H9 (cell line): ENCODE data around the gene QSER1. TPM values are rescaled to one million over a fixed set of nuclear protein-coding genes. Genes with fewer than 3 reads are reported as not detected.

Source experiments
- DNase-seq: peaks from one replicate; pipeline ENCODE4 v3.0.0-alpha.2; 2017
- H2AFZ ChIP-seq: one replicate; pipeline ENCODE4 v1.6.1; 2013; ENCODE audit warnings: mild to moderate bottlenecking, low read length, control low read depth, moderate library complexity
- H2AK5ac ChIP-seq: 2 replicates; pipeline ENCODE4 v1.6.1; 2013; ENCODE audit warnings: low read length, control low read depth, mixed read lengths; ENCODE audit not compliant: insufficient read length
- H2BK120ac ChIP-seq: one replicate; pipeline ENCODE4 v1.6.1; 2013; ENCODE audit warnings: low read depth, mild to moderate bottlenecking, low read length, control low read depth, inconsistent platforms; ENCODE audit not compliant: poor library complexity, severe bottlenecking
- H2BK12ac ChIP-seq: 2 replicates; pipeline ENCODE4 v1.6.1; 2013; ENCODE audit warnings: low read length, control low read depth, mixed read lengths, low read depth; ENCODE audit not compliant: insufficient read length
- H2BK15ac ChIP-seq: 2 replicates; pipeline ENCODE4 v1.6.1; 2013; ENCODE audit warnings: low read depth, low read length, control low read depth
- H2BK20ac ChIP-seq: one replicate; pipeline ENCODE4 v1.6.1; 2013; ENCODE audit warnings: low read depth, mild to moderate bottlenecking, low read length, control low read depth, inconsistent platforms; ENCODE audit not compliant: poor library complexity, severe bottlenecking
- H2BK5ac ChIP-seq: 2 replicates; pipeline ENCODE4 v1.6.1; 2013; ENCODE audit warnings: low read length, control low read depth, mixed read lengths; ENCODE audit not compliant: insufficient read length
- H3K14ac ChIP-seq: 2 replicates; pipeline ENCODE4 v1.6.1; 2013; ENCODE audit warnings: low read length, control low read depth; ENCODE audit not compliant: insufficient read depth
- H3K18ac ChIP-seq: 2 replicates; pipeline ENCODE4 v1.6.1; 2013; ENCODE audit warnings: low read depth, mild to moderate bottlenecking, mixed read lengths, low read length, control low read depth; ENCODE audit not compliant: insufficient read length
- H3K23ac ChIP-seq: 2 replicates; pipeline ENCODE4 v1.6.1; 2013; ENCODE audit warnings: low read length, control low read depth, mixed read lengths, low read depth; ENCODE audit not compliant: insufficient read length
- H3K23me2 ChIP-seq: 2 replicates; pipeline ENCODE4 v1.6.1; 2013; ENCODE audit warnings: low read depth, mild to moderate bottlenecking, mixed read lengths, low read length, control low read depth; ENCODE audit not compliant: insufficient read length, poor library complexity, severe bottlenecking
- H3K27ac ChIP-seq: 2 replicates; pipeline ENCODE4 v1.5.1; 2013; ENCODE audit warnings: low read length, control low read depth, mixed read lengths, low read depth; ENCODE audit not compliant: insufficient read length
- H3K27me3 ChIP-seq: 2 replicates; pipeline ENCODE4 v1.6.1; 2013; ENCODE audit warnings: low read length, control low read depth, inconsistent platforms; ENCODE audit not compliant: insufficient read depth
- H3K4ac ChIP-seq: 2 replicates; pipeline ENCODE4 v1.6.1; 2013; ENCODE audit warnings: low read depth, mild to moderate bottlenecking, control low read depth, inconsistent platforms, low read length, moderate library complexity
- H3K4me1 ChIP-seq: 2 replicates; pipeline ENCODE4 v1.6.1; 2013; ENCODE audit warnings: low read length, control low read depth, inconsistent platforms; ENCODE audit not compliant: insufficient read depth
- H3K4me2 ChIP-seq: 2 replicates; pipeline ENCODE4 v1.6.1; 2013; ENCODE audit warnings: low read length, control low read depth, mixed read lengths; ENCODE audit not compliant: insufficient read length, insufficient read depth
- H3K56ac ChIP-seq: 2 replicates; pipeline ENCODE4 v1.6.1; 2013; ENCODE audit warnings: low read depth, mild to moderate bottlenecking, mixed read lengths, low read length, control low read depth; ENCODE audit not compliant: insufficient read length
- H3K79me1 ChIP-seq: 2 replicates; pipeline ENCODE4 v1.6.1; 2013; ENCODE audit warnings: low read depth, mild to moderate bottlenecking, moderate library complexity, low read length, control low read depth, inconsistent platforms; ENCODE audit not compliant: insufficient read depth, poor library complexity, severe bottlenecking
- H3K79me2 ChIP-seq: 2 replicates; pipeline ENCODE4 v1.6.1; 2013; ENCODE audit warnings: low read length, control low read depth, inconsistent platforms; ENCODE audit not compliant: insufficient read depth
- H3K9ac ChIP-seq: 2 replicates; pipeline ENCODE4 v1.6.1; 2013; ENCODE audit warnings: low read length, control low read depth, mixed read lengths; ENCODE audit not compliant: insufficient read length; ENCODE audit errors: extremely low read depth
- H3K9me3 ChIP-seq: one replicate; pipeline ENCODE4 v1.6.1; 2013; ENCODE audit warnings: low read depth, low read length, inconsistent platforms; ENCODE audit not compliant: control insufficient read depth
- H3T11ph ChIP-seq: one replicate; pipeline ENCODE4 v1.6.1; 2013; ENCODE audit warnings: mild to moderate bottlenecking, low read length, control low read depth, inconsistent platforms
- H4K20me1 ChIP-seq: one replicate; pipeline ENCODE4 v1.6.1; 2013; ENCODE audit not compliant: control insufficient read depth, insufficient read length, insufficient read depth
- H4K5ac ChIP-seq: 2 replicates; pipeline ENCODE4 v1.6.1; 2013; ENCODE audit warnings: low read depth, mild to moderate bottlenecking, mixed read lengths, low read length, control low read depth; ENCODE audit not compliant: insufficient read length
- H4K8ac ChIP-seq: replicated peaks from 2 replicates; pipeline ENCODE4 v1.6.1; 2013; ENCODE audit warnings: low read length, control low read depth, mixed read lengths, low read depth; ENCODE audit not compliant: insufficient read length
- H4K91ac ChIP-seq: 2 replicates; pipeline ENCODE4 v1.6.1; 2013; ENCODE audit warnings: low read depth, mild to moderate bottlenecking, moderate library complexity, mixed read lengths, low read length, control low read depth; ENCODE audit not compliant: insufficient read length
- H3K27ac Mint-ChIP-seq, 3 experiments: 2 replicates in 2 of 3; 3 replicates in 1 of 3; pipeline ENCODE4 v1.8.0; 2020 to 2021; ENCODE audit warnings: mixed read lengths in 3 of 3, mild to moderate bottlenecking in 1 of 3, moderate library complexity in 1 of 3
- H3K27me3 Mint-ChIP-seq: 2 replicates; pipeline ENCODE4 v1.8.0; 2021; ENCODE audit warnings: low read depth, mild to moderate bottlenecking, moderate library complexity, mixed read lengths
- H3K36me3 Mint-ChIP-seq, 3 experiments: 2 replicates in 2 of 3; 3 replicates in 1 of 3; pipeline ENCODE4 v1.8.0; 2020 to 2021; ENCODE audit warnings: low read depth in 3 of 3, mixed read lengths in 3 of 3; ENCODE audit not compliant: insufficient read depth in 1 of 3
- H3K4me1 Mint-ChIP-seq, 2 experiments: 2 replicates each; pipeline ENCODE4 v1.8.0; 2020; ENCODE audit warnings: mixed read lengths in 2 of 2
- H3K4me3 Mint-ChIP-seq, 2 experiments: 2 replicates in 1 of 2; 3 replicates in 1 of 2; pipeline ENCODE4 v1.8.0; 2020 to 2021; ENCODE audit warnings: mild to moderate bottlenecking in 2 of 2, mixed read lengths in 2 of 2, moderate library complexity in 1 of 2
- H3K9me3 Mint-ChIP-seq, 2 experiments: 2 replicates in 1 of 2; 3 replicates in 1 of 2; pipeline ENCODE4 v1.8.0; 2020; ENCODE audit warnings: mild to moderate bottlenecking in 2 of 2, mixed read lengths in 2 of 2, moderate library complexity in 1 of 2
- WGBS: extraction: QIAGEN DNeasy Blood & Tissue Kit; methylation state at CpG from one replicate; pipeline ENCODE4 v1.1.7; 2013; ENCODE audit warnings: missing lambda C conversion rate, low lambda C conversion rate, mixed read lengths; ENCODE audit not compliant: insufficient read length; ENCODE audit errors: extremely low coverage; 5-methylcytosine and 5-hydroxymethylcytosine counted together
- total RNA-seq: library from RNA; stranded (reverse); gene quantifications from 2 replicates; pipeline ENCODE4 v1.2.1, GENCODE V29; 2021
- TF ChIP-seq, protein P1 (sequence below): fragments of 200-600 bp; sonication (generic); conservative IDR thresholded peaks from 3 replicates; pipeline ENCODE4 v1.8.0; 2021; ENCODE audit warnings: antibody characterized with exemption, mild to moderate bottlenecking

Gene QSER1
- total RNA-seq, 1 experiment from 2014 or later = 139 TPM

DNA sequence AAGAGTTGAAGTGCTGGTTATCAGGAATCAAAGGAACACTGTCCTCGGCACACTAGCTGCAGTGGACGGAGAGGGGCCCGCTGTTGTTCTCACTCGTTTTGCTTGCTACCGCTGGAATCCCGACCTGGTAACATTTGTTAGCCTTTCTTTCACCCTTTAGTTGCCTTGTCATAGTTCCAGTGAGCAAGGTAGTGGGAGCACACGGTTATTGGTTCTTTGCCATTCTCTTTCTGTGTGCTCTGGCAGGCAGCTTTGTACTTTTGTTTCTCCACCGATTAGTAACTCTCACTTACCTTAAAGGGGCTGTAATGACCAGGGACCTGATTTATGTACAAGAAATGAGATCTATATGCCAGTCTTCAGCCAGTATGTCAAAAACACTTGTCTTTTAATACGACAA, 124.9 kb downstream of the QSER1 start:
- DNase-seq = no peak
- Histone ChIP-seq H4K20me1 (no peaks in the 10 kb centered on the region), H3K27ac (no peak overlapping the region), H4K8ac (no peak overlapping the region), H2BK5ac (no peak overlapping the region), H3K4me2 (no peak overlapping the region), H3K23ac (no peak overlapping the region), H2BK120ac (no peak overlapping the region), H3K27me3 (no peaks in the 10 kb centered on the region), H2AFZ (no peak overlapping the region), H3K18ac (no peak overlapping the region), H3K9ac (no peak overlapping the region), H3K79me1 (no peaks in the 10 kb centered on the region), H2BK20ac (no peak overlapping the region), H4K5ac (no peak overlapping the region), H2BK12ac (no peak overlapping the region), H3K14ac (no peak overlapping the region), H3K79me2 (no peaks in the 10 kb centered on the region), H3T11ph (no peak overlapping the region), H4K91ac (no peak overlapping the region), H2BK15ac (no peak overlapping the region), H3K56ac (no peak overlapping the region), H3K4me1 (peaks cover 2% of the 10 kb centered on the region; the same call in 1 of the 2 replicates), H3K9me3 (no peaks in the 10 kb centered on the region), H3K23me2 (peaks cover 7% of the 10 kb centered on the region), H2AK5ac (no peak overlapping the region), H3K4ac (no peak overlapping the region)
- Mint-ChIP-seq H3K4me1 (peaks cover 16 to 20% of the 10 kb centered on the region in 2 experiments), H3K4me3 (peak overlapping the region; percentile 12 to 83; a peak in 3 of 5 replicates), H3K27me3 (peaks cover 28% of the 10 kb centered on the region), H3K27ac (no peak overlapping the region; a peak in 1 of 7 replicates), H3K36me3 (no peaks in the 10 kb centered on the region), H3K9me3 (no peaks in the 10 kb centered on the region)
- no CpG with 5 or more reads among the region's 9 CpGs for WGBS
- TF ChIP-seq, protein P1, sequence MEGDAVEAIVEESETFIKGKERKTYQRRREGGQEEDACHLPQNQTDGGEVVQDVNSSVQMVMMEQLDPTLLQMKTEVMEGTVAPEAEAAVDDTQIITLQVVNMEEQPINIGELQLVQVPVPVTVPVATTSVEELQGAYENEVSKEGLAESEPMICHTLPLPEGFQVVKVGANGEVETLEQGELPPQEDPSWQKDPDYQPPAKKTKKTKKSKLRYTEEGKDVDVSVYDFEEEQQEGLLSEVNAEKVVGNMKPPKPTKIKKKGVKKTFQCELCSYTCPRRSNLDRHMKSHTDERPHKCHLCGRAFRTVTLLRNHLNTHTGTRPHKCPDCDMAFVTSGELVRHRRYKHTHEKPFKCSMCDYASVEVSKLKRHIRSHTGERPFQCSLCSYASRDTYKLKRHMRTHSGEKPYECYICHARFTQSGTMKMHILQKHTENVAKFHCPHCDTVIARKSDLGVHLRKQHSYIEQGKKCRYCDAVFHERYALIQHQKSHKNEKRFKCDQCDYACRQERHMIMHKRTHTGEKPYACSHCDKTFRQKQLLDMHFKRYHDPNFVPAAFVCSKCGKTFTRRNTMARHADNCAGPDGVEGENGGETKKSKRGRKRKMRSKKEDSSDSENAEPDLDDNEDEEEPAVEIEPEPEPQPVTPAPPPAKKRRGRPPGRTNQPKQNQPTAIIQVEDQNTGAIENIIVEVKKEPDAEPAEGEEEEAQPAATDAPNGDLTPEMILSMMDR = no peak
